Natural killer cell (primary cell): ENCODE results near the gene NEK1. TPM values are rescaled to one million over a fixed set of nuclear protein-coding genes. Genes with fewer than 3 reads are reported as not detected.

Source experiments
- ATAC-seq, 3 donors: fragments of 150-1000 bp in 2 of 3; fragments of 200-7000 bp in 1 of 3; cut with Tn5 transposase; 1 replicate in 1 of 3; 2 replicates in 2 of 3; pipeline ENCODE4 v1.10.0; 2021; ENCODE audit warnings: mild to moderate bottlenecking in 2 of 3, moderate library complexity in 2 of 3
- DNase-seq, 2 donors: peaks; one replicate each; pipeline versions ENCODE4 v3.0.0 to v3.0.0-alpha.2; 2013 to 2021; ENCODE audit warnings: mixed read lengths in 1 of 2
- H3K27ac ChIP-seq: one replicate; pipeline ENCODE4 v1.5.1; 2013; ENCODE audit warnings: mild to moderate bottlenecking, low read length
- H3K27me3 ChIP-seq: one replicate; pipeline ENCODE4 v1.6.1; 2013; ENCODE audit warnings: low read length; ENCODE audit not compliant: control insufficient read depth, insufficient read depth
- H3K36me3 ChIP-seq: one replicate; pipeline ENCODE4 v1.6.1; 2013; ENCODE audit warnings: low read length; ENCODE audit not compliant: control insufficient read depth, insufficient read depth
- H3K4me1 ChIP-seq: one replicate; pipeline ENCODE4 v1.6.1; 2013; ENCODE audit warnings: low read length; ENCODE audit not compliant: control insufficient read depth, insufficient read depth
- H3K4me3 ChIP-seq: one replicate; pipeline ENCODE4 v1.5.1; 2013; ENCODE audit warnings: low read length
- H3K9me3 ChIP-seq: one replicate; pipeline ENCODE4 v1.6.1; 2013; ENCODE audit warnings: low read length; ENCODE audit not compliant: control insufficient read depth, insufficient read depth
- H3K27ac Mint-ChIP-seq, 2 donors: one replicate each; pipeline ENCODE4 v1.8.0; 2022; ENCODE audit warnings: mild to moderate bottlenecking in 2 of 2, mixed read lengths in 2 of 2, moderate library complexity in 1 of 2
- H3K27me3 Mint-ChIP-seq, 2 donors: one replicate each; pipeline ENCODE4 v1.8.0; 2022; ENCODE audit warnings: low read depth in 2 of 2, mixed read lengths in 2 of 2
- H3K36me3 Mint-ChIP-seq: one replicate; pipeline ENCODE4 v1.8.0; 2022; ENCODE audit warnings: mixed read lengths
- H3K4me1 Mint-ChIP-seq, 2 donors: one replicate each; pipeline ENCODE4 v1.8.0; 2022; ENCODE audit warnings: mixed read lengths in 2 of 2
- H3K4me3 Mint-ChIP-seq: one replicate; pipeline ENCODE4 v1.8.0; 2022; ENCODE audit warnings: mild to moderate bottlenecking, moderate library complexity, mixed read lengths
- H3K9me3 Mint-ChIP-seq, 2 donors: one replicate each; pipeline ENCODE4 v1.8.0; 2022; ENCODE audit warnings: mixed read lengths in 2 of 2
- CTCF ChIP-seq: fragments of 200-600 bp; IDR thresholded peaks from one replicate; pipeline ENCODE4 v1.8.0; 2022; ENCODE audit warnings: antibody characterized with exemption
- WGBS: methylation state at CpG from one replicate; pipeline ENCODE4 v1.1.7; 2013; ENCODE audit warnings: missing lambda C conversion rate; ENCODE audit not compliant: insufficient coverage; 5-methylcytosine and 5-hydroxymethylcytosine counted together
- intact Hi-C: fragments of 100-400 bp; cut with micrococcal nuclease; formaldehyde crosslinking; loops from one replicate; pipeline ENCODE4 v1.14.2; 2022
- total RNA-seq, 4 donors: library from RNA; stranded (reverse); fragments of 120-200 nt in 1 of 4; gene quantifications; one replicate each; pipeline versions ENCODE4 v1.2.3 to v1.2.4, GENCODE V29; 2013 to 2022

The NEK1 gene
- total RNA-seq, 3 donors from 2014 or later (not counting 1 experiment from before 2014, with no cell fraction given) = 16.4 to 24.9 (median 19.0) TPM

- intact Hi-C loops = no loop called here
- Mint-ChIP-seq H3K27me3 (no peaks in the 10 kb centered on the region), H3K4me1 (peaks cover 18 to 20% of the 10 kb centered on the region in 2 donors), H3K36me3 (peaks cover 6% of the 10 kb centered on the region), H3K27ac (peak overlapping the region in 1 of 2 donors; percentile 29), H3K9me3 (no peaks in the 10 kb centered on the region), H3K4me3 (no peak overlapping the region)
- Histone ChIP-seq H3K4me3 (no peak overlapping the region), H3K9me3 (no peaks in the 10 kb centered on the region), H3K36me3 (no peaks in the 10 kb centered on the region), H3K27me3 (no peaks in the 10 kb centered on the region), H3K27ac (no peak overlapping the region), H3K4me1 (peaks cover 7% of the 10 kb centered on the region)
- TF ChIP-seq CTCF = peak; percentile 42
- 71% methylated on average over 2 of the region's 2 CpGs for WGBS
- no peak for DNase-seq
- no peak for ATAC-seq
These were observed 119.2 kb downstream of the NEK1 start for GRCh38 chr4:169493164-169493524.

GRCh38 chr4:169492436-169493163, 119.8 kb downstream of the NEK1 start:
- Histone ChIP-seq H3K36me3 (no peaks in the 10 kb centered on the region), H3K27me3 (no peaks in the 10 kb centered on the region), H3K4me3 (no peak overlapping the region), H3K27ac (no peak overlapping the region), H3K4me1 (peaks cover 7% of the 10 kb centered on the region), H3K9me3 (no peaks in the 10 kb centered on the region)
- TF ChIP-seq CTCF = peak; percentile 69
- 67% methylated on average over 10 of the region's 10 CpGs for WGBS
- DNase-seq (peak in 1 of 2 donors; percentile 59), ATAC-seq (peak; percentile 85 to 90 (median 89))
- Mint-ChIP-seq H3K4me1 (peaks cover 18 to 20% of the 10 kb centered on the region in 2 donors), H3K9me3 (no peaks in the 10 kb centered on the region), H3K4me3 (peak overlapping the region; percentile 17), H3K27ac (peak overlapping the region in 1 of 2 donors; percentile 29), H3K27me3 (no peaks in the 10 kb centered on the region), H3K36me3 (peaks cover 6% of the 10 kb centered on the region)
- intact Hi-C loops = no loop called here

- Histone ChIP-seq H3K27ac (no peak overlapping the region), H3K36me3 (no peaks in the 10 kb centered on the region), H3K27me3 (no peaks in the 10 kb centered on the region), H3K4me1 (peaks cover 7% of the 10 kb centered on the region), H3K9me3 (no peaks in the 10 kb centered on the region), H3K4me3 (no peak overlapping the region)
- no CpG with 5 or more reads among the region's 1 CpG for WGBS
- H3K27me3 Mint-ChIP-seq = no peaks in the 10 kb centered on the region
- ATAC-seq (no peak), DNase-seq (no peak)
- no peak overlapping the region for H3K4me3 Mint-ChIP-seq
- TF ChIP-seq CTCF = no peak
- intact Hi-C loops = no loop called here
- H3K9me3 Mint-ChIP-seq = no peaks in the 10 kb centered on the region
- no peak overlapping the region for H3K27ac Mint-ChIP-seq
- H3K36me3 Mint-ChIP-seq = peaks cover 6% of the 10 kb centered on the region
- peaks cover 18 to 20% of the 10 kb centered on the region in 2 donors for H3K4me1 Mint-ChIP-seq
These were observed 121.2 kb downstream of the NEK1 start for GRCh38 chr4:169491211-169491610.

- intact Hi-C loops = loop anchor here (5.0 kb wide), 1 partner anchor 977 kb away; no protein-coding TSS in a partner anchor
- no peaks in the 10 kb centered on the region for H3K9me3 ChIP-seq
- H3K4me3 ChIP-seq = no peak overlapping the region
- Mint-ChIP-seq H3K27me3 (no peaks in the 10 kb centered on the region), H3K36me3 (peaks cover 6% of the 10 kb centered on the region), H3K4me3 (no peak overlapping the region), H3K9me3 (no peaks in the 10 kb centered on the region), H3K4me1 (peaks cover 18 to 20% of the 10 kb centered on the region in 2 donors), H3K27ac (no peak overlapping the region)
- H3K4me1 ChIP-seq = peaks cover 7% of the 10 kb centered on the region
- DNase-seq = no peak
- H3K36me3 ChIP-seq = no peaks in the 10 kb centered on the region
- H3K27me3 ChIP-seq = no peaks in the 10 kb centered on the region
- TF ChIP-seq CTCF = no peak
- ATAC-seq = no peak
- H3K27ac ChIP-seq = no peak overlapping the region
These were observed 123.1 kb downstream of the NEK1 start for GRCh38 chr4:169489306-169489705.
